Measurements from ENCODE around the gene PCDHGB7. TPM values are rescaled to one million over a fixed set of nuclear protein-coding genes. Genes with fewer than 3 reads are reported as not detected.
"Not testable (repeated sequence)": the region's sequence is repeated elsewhere in the genome, so short reads cannot be mapped to it uniquely, and the experiment has no call there.

Gene PCDHGB7
- total RNA-seq, result 1 to 10 TPM; 4.0 to 5.8 (median 4.3) TPM

DNA sequence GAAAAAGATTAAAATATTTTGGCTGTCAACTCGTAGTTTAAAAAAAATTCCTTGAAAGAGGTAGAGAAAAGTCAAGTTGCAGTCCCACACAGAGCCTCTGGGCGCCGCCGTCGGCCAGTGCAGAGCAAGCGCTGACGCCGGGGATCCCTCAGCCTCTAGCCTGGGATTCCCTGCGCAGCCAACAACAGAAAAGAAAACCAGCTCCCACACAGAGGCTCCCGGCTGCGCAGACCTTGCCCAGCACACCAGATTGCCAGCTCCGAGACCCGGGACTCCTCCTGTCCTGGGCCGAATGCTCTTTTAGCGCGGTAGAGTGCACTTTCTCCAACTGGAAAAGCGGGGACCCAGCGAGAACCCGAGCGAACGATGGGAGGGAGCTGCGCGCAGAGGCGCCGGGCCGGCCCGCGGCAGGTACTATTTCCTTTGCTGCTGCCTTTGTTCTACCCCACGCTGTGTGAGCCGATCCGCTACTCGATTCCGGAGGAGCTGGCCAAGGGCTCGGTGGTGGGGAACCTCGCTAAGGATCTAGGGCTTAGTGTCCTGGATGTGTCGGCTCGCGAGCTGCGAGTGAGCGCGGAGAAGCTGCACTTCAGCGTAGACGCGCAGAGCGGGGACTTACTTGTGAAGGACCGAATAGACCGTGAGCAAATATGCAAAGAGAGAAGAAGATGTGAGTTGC lies at the start of gene PCDHGB7:
TSS of gene PCDHGB7 (plus strand) at position 184 of the 679 bp plus-strand sequence. CDS start at position 367, 183 bp downstream.
- Histone ChIP-seq H3K4me3 (peak within 1 kb of the TSS in 3 of 4 donors; percentile 26 to 41 (median 39)), H3K9me3 (peaks cover 0 to 85% (median 25%) of the 10 kb centered on the region in 4 donors)
- TF ChIP-seq, protein P1, sequence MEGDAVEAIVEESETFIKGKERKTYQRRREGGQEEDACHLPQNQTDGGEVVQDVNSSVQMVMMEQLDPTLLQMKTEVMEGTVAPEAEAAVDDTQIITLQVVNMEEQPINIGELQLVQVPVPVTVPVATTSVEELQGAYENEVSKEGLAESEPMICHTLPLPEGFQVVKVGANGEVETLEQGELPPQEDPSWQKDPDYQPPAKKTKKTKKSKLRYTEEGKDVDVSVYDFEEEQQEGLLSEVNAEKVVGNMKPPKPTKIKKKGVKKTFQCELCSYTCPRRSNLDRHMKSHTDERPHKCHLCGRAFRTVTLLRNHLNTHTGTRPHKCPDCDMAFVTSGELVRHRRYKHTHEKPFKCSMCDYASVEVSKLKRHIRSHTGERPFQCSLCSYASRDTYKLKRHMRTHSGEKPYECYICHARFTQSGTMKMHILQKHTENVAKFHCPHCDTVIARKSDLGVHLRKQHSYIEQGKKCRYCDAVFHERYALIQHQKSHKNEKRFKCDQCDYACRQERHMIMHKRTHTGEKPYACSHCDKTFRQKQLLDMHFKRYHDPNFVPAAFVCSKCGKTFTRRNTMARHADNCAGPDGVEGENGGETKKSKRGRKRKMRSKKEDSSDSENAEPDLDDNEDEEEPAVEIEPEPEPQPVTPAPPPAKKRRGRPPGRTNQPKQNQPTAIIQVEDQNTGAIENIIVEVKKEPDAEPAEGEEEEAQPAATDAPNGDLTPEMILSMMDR (IDR thresholded peaks at IDR 0.05), result peak; percentile 24 to 51 (median 40)
- not testable (repeated sequence) for H3K27ac ChIP-seq, H3K4me1 ChIP-seq, H3K36me3 ChIP-seq, H3K27me3 ChIP-seq
- DNase-seq, result peak in 2 of 3 donors; percentile 54 to 80

DNA sequence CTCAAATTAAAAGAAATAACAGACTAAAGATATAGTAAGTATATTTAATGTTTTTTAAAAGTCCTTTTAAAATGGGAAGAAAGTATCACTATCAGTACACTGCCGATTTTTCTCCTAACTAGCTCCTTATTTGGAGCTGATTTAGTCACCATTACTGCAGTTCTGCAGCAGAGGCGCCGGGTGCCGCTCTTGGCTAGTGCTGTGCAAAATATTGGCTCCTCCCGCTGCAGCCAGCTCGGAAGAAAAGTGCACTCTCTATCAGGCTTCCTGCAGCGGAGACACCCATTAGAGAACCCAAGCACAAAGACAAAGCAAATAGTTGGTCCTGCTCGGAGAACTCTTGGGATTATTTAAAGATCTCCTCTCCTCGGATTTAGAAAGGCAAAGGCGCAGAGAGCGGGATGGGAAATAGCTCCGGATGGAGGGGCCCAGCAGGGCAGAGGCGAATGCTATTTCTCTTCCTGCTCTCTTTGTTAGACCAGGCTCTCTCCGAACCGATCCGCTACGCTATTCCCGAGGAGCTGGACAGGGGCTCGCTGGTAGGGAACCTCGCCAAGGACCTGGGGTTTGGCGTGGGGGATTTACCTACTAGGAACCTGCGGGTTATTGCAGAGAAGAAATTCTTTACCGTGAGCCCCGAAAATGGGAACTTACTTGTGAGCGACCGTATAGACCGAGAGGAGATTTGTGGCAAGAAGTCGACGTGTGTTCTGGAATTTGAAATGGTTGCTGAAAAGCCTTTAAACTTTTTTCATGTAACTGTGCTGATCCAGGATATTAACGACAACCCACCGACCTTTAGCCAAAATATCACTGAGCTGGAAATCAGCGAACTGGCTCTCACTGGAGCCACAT lies 47.3 kb upstream of the PCDHGB7 start, which contains the start of gene PCDHGB3:
TSS of gene PCDHGB3 (plus strand) at position 249 of the 855 bp plus-strand sequence. CDS start at position 402, 153 bp downstream.
- no peak for TF ChIP-seq POLR2A (IDR thresholded peaks at IDR 0.05)
- TF ChIP-seq, protein P1 (IDR thresholded peaks at IDR 0.05), result peak in 4 of 6 experiments; percentile 14 to 25 (median 16)
- Histone ChIP-seq H3K9me3 (peaks cover 0 to 79% (median 9%) of the 10 kb centered on the region in 4 donors), H3K27me3 (no peaks in the 10 kb centered on the region), H3K4me1 (no peaks in the 10 kb centered on the region), H3K27ac (no peak within 1 kb of the TSS), H3K36me3 (no peaks in the 10 kb centered on the region), H3K4me3 (peak within 1 kb of the TSS; percentile 0 to 24 (median 14))
- no peak for DNase-seq

DNA sequence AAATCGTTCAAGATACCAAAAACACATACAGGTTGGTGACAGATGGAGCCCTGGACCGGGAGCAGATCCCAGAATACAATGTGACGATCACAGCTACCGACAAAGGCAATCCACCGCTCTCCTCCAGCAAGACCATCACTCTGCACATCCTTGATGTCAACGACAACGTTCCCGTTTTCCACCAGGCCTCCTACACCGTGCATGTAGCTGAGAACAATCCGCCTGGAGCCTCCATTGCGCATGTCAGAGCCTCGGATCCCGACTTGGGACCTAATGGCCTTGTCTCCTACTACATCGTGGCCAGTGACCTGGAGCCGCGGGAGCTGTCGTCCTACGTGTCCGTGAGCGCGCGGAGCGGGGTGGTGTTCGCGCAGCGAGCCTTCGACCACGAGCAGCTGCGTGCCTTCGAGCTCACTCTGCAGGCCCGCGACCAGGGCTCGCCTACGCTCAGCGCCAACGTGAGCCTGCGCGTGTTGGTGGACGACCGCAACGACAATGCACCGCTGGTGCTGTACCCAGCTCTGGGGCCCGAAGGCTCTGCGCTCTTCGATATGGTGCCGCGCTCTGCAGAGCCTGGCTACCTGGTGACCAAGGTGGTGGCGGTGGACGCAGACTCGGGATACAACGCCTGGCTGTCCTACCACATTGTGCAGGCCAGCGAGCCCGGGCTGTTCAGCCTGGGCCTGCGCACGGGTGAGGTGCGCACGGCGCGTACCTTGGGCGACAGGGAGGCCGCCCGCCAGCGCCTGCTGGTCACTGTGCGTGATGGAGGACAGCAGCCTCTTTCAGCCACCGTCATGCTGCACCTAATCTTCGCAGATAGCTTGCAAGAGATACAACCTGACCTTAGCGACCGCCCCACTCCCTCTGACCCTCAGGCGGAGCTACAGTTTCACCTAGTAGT lies 45.7 kb upstream of the PCDHGB7 start:
- Histone ChIP-seq H3K27me3 (no peaks in the 10 kb centered on the region), H3K4me3 (no peak overlapping the region), H3K36me3 (no peaks in the 10 kb centered on the region), H3K27ac (no peak overlapping the region), H3K9me3 (peaks cover 0 to 75% (median 14%) of the 10 kb centered on the region in 4 donors), H3K4me1 (no peaks in the 10 kb centered on the region)
- TF ChIP-seq, protein P1 (IDR thresholded peaks at IDR 0.05), result no peak
- no peak for TF ChIP-seq POLR2A (IDR thresholded peaks at IDR 0.05)
- DNase-seq, result no peak

DNA sequence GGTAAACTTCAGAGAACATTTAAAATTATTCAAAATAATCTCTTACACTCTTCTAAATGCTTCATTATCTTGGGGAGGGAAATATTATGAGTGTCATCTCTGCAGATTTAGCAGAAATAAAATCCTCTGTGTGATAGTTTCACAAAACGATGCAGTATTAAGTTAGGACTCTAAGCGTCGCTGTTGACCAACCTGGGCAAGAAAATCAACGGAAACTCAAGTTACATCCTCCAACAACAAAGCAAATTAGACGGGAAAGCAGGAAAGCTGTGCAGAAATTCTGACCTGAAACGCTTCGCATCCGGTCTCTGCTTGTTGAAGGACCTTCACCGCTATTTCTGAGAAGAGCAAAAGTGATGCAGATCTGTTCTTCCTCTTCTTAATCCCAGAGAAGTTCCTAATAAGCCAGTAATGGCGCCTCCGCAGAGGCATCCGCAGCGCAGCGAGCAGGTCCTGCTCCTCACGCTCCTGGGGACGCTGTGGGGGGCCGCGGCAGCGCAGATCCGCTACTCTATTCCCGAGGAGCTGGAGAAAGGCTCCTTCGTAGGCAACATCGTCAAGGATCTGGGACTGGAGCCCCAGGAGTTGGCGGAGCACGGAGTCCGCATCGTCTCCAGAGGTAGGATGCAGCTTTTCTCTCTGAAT lies 43.7 kb upstream of the PCDHGB7 start, which contains the start of gene PCDHGA6:
TSS of gene PCDHGA6 (plus strand) at position 219 of the 645 bp plus-strand sequence. CDS start at position 412, 193 bp downstream.
- no peak for DNase-seq
- Histone ChIP-seq H3K36me3 (no peaks in the 10 kb centered on the region), H3K4me1 (no peaks in the 10 kb centered on the region), H3K4me3 (no peak within 1 kb of the TSS), H3K27ac (no peak within 1 kb of the TSS), H3K27me3 (no peaks in the 10 kb centered on the region), H3K9me3 (peaks cover 0 to 70% (median 16%) of the 10 kb centered on the region in 4 donors)
- no peak for TF ChIP-seq POLR2A (IDR thresholded peaks at IDR 0.05)
- TF ChIP-seq, protein P1 (IDR thresholded peaks at IDR 0.05), result peak in 2 of 6 experiments; percentile 5 to 20
